ENCODE data around the gene ANKRD44.

The ANKRD44 gene

DNA sequence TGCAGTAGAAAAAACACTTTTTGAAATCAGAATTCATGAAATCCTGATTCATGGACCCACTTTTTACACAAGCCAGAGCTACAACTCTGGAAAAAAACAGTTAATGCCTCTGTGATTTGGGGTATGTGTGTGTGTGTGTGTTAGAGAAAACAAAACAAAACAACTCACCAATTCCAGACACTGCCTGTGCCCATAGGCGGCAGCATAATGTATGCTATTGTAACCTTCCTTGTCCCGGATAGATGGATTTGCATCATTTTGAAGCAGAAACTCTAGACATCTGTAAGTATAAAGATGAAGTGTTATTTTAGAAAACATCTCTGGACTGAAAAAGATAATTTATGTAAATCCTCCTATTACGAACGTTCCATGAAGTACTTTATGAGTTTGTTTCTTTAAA lies 232.0 kb downstream of the ANKRD44 start:
- no peaks in the 10 kb centered on the region for H3K4me1 ChIP-seq (ENCODE audit: control insufficient read depth, low read length)

DNA sequence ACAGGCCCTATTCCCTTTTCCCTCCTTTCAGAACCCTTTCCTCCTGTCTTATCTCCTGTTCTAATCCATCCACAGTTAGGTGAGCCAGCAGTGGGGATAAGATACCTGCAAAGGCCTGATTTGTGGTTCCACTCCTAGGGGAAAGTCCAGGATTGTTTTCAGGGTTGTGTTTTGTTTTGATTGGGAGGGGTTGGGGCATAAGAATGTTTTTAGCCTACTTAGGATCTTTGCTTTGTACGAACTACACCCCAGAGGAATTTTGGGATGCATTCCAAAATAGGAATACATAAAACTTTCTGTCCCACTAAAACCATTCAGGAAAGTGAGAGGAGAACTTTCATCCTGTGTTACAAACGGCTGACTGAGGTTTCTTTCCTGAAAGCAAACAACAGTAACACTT lies 233.2 kb downstream of the ANKRD44 start:
- Histone ChIP-seq H3K9me3 (ENCODE audit: control insufficient read depth, insufficient read depth, low read length) (no peaks in the 10 kb centered on the region), H3F3A (ENCODE audit: control insufficient read depth, insufficient read depth) (no peaks in the 10 kb centered on the region)

More for the DNA sequence above, 232.0 kb downstream of the ANKRD44 start:
- Histone ChIP-seq H3K36me3 (ENCODE audit: control insufficient read depth, low read length) (peaks cover 52% of the 10 kb centered on the region), H3K9me3 (ENCODE audit: control insufficient read depth, insufficient read depth, low read length) (no peaks in the 10 kb centered on the region), H3K9me2 (replicated peaks; ENCODE audit: control insufficient read depth, low read length) (no peaks in the 10 kb centered on the region), H3F3A (ENCODE audit: control insufficient read depth, insufficient read depth) (no peaks in the 10 kb centered on the region), H3K4me2 (ENCODE audit: low read length) (no peak overlapping the region), H3K79me2 (ENCODE audit: control insufficient read depth, low read length) (no peaks in the 10 kb centered on the region), H4K20me1 (ENCODE audit: control insufficient read depth, insufficient read depth, low read depth, low read length) (no peaks in the 10 kb centered on the region), H3K4me3 (ENCODE audit: low read length) (no peak overlapping the region), H3K27me3 (ENCODE audit: control insufficient read depth, low read length) (no peaks in the 10 kb centered on the region), H3K27ac (ENCODE audit: low read depth, low read length) (no peak overlapping the region)
- TF ChIP-seq, protein P1, sequence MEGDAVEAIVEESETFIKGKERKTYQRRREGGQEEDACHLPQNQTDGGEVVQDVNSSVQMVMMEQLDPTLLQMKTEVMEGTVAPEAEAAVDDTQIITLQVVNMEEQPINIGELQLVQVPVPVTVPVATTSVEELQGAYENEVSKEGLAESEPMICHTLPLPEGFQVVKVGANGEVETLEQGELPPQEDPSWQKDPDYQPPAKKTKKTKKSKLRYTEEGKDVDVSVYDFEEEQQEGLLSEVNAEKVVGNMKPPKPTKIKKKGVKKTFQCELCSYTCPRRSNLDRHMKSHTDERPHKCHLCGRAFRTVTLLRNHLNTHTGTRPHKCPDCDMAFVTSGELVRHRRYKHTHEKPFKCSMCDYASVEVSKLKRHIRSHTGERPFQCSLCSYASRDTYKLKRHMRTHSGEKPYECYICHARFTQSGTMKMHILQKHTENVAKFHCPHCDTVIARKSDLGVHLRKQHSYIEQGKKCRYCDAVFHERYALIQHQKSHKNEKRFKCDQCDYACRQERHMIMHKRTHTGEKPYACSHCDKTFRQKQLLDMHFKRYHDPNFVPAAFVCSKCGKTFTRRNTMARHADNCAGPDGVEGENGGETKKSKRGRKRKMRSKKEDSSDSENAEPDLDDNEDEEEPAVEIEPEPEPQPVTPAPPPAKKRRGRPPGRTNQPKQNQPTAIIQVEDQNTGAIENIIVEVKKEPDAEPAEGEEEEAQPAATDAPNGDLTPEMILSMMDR (IDR thresholded peaks at IDR 0.05; ENCODE audit: low read depth, low read length, poor library complexity, severe bottlenecking): no peak
- TF ChIP-seq EZH2phosphoT487 (IDR thresholded peaks at IDR 0.05; ENCODE audit: borderline replicate concordance, low read length): no peak

DNA sequence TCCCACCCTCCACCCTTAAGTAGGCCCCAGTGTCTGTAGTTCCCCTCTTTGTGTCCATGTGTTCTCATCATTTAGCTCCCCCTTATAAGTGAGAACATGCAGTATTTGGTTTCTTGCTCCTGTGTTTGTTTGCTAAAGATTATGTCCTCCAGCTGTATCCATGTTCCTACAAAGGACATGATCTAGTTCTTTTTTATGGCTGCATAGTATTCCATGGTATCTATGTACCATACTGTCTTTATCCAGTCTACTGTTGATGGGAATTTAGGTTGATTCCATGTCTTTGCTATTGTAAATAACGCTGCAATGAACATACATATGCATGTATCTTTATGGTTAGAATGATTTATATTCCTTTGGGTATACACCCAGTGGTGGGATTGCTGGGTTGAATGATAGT lies 233.9 kb downstream of the ANKRD44 start:
- Histone ChIP-seq H3K4me3 (ENCODE audit: low read length) (no peak overlapping the region), H3K27ac (ENCODE audit: low read depth, low read length) (no peak overlapping the region), H3K4me1 (ENCODE audit: control insufficient read depth, low read length) (no peaks in the 10 kb centered on the region), H3K9me3 (ENCODE audit: control insufficient read depth, insufficient read depth, low read length) (no peaks in the 10 kb centered on the region), H3K36me3 (ENCODE audit: control insufficient read depth, low read length) (peaks cover 41% of the 10 kb centered on the region), H3F3A (ENCODE audit: control insufficient read depth, insufficient read depth) (no peaks in the 10 kb centered on the region), H3K9me2 (replicated peaks; ENCODE audit: control insufficient read depth, low read length) (no peaks in the 10 kb centered on the region), H3K27me3 (ENCODE audit: control insufficient read depth, low read length) (no peaks in the 10 kb centered on the region), H3K4me2 (ENCODE audit: low read length) (no peak overlapping the region), H4K20me1 (ENCODE audit: control insufficient read depth, insufficient read depth, low read depth, low read length) (no peaks in the 10 kb centered on the region), H3K79me2 (ENCODE audit: control insufficient read depth, low read length) (no peaks in the 10 kb centered on the region)
- TF ChIP-seq, protein P1 (IDR thresholded peaks at IDR 0.05; ENCODE audit: low read depth, low read length, poor library complexity, severe bottlenecking): no peak
- TF ChIP-seq EZH2phosphoT487 (IDR thresholded peaks at IDR 0.05; ENCODE audit: borderline replicate concordance, low read length): no peak

More for the DNA sequence above, 233.2 kb downstream of the ANKRD44 start:
- Histone ChIP-seq H3K79me2 (ENCODE audit: control insufficient read depth, low read length) (no peaks in the 10 kb centered on the region), H3K4me2 (ENCODE audit: low read length) (no peak overlapping the region), H3K4me1 (ENCODE audit: control insufficient read depth, low read length) (no peaks in the 10 kb centered on the region), H3K4me3 (ENCODE audit: low read length) (no peak overlapping the region), H3K27me3 (ENCODE audit: control insufficient read depth, low read length) (no peaks in the 10 kb centered on the region), H3K27ac (ENCODE audit: low read depth, low read length) (no peak overlapping the region), H4K20me1 (ENCODE audit: control insufficient read depth, insufficient read depth, low read depth, low read length) (no peaks in the 10 kb centered on the region), H3K9me2 (replicated peaks; ENCODE audit: control insufficient read depth, low read length) (no peaks in the 10 kb centered on the region), H3K36me3 (ENCODE audit: control insufficient read depth, low read length) (peaks cover 45% of the 10 kb centered on the region)
- TF ChIP-seq, protein P1 (IDR thresholded peaks at IDR 0.05; ENCODE audit: low read depth, low read length, poor library complexity, severe bottlenecking): no peak

Data from DOHH2 (cell line).